HFF-Myc (cell line): ENCODE results near the gene ITPKC.

ENCODE experiments used
- DNase-seq: peaks from one replicate; pipeline ENCODE4 v3.0.0-alpha.2; 2011; ENCODE audit warnings: low read depth; ENCODE audit errors: extremely low read depth
- H3K4me3 ChIP-seq: replicated peaks from 2 replicates; pipeline ENCODE4 v1.5.1; 2011; ENCODE audit warnings: low read depth, mild to moderate bottlenecking, control low read depth, low read length
- TF ChIP-seq, protein P1 (sequence below): IDR thresholded peaks from 2 replicates; pipeline ENCODE4 v1.5.1; 2012; ENCODE audit warnings: mild to moderate bottlenecking, low read depth, low read length, control low read depth; ENCODE audit errors: missing control alignments

ITPKC gene

DNA sequence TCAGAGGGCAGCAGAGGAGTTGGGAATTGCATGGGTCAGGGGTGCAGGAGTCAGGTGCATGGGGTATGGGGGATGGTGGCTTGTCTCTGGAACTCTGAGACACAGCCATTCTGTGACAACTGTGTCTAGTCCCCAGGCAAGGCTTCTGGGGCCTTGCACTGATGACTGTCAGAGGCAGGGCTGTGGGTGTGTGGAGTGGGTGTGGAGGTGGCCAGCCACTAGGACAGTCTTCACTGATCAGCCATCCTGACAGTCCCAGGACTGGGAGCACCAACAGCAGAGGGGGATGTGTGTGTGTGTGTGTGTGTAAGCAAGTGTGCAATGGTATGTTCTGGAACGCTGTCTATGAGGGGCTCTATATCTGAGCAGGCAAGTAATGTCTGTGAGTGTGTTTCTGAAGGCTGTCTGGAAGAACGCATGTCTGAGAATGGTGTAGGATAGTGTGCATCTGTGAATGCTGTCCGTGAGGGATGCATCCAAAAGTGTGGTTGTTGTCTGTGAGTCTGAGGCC is 31.8 kb upstream of the ITPKC start:
- TF ChIP-seq, protein P1, sequence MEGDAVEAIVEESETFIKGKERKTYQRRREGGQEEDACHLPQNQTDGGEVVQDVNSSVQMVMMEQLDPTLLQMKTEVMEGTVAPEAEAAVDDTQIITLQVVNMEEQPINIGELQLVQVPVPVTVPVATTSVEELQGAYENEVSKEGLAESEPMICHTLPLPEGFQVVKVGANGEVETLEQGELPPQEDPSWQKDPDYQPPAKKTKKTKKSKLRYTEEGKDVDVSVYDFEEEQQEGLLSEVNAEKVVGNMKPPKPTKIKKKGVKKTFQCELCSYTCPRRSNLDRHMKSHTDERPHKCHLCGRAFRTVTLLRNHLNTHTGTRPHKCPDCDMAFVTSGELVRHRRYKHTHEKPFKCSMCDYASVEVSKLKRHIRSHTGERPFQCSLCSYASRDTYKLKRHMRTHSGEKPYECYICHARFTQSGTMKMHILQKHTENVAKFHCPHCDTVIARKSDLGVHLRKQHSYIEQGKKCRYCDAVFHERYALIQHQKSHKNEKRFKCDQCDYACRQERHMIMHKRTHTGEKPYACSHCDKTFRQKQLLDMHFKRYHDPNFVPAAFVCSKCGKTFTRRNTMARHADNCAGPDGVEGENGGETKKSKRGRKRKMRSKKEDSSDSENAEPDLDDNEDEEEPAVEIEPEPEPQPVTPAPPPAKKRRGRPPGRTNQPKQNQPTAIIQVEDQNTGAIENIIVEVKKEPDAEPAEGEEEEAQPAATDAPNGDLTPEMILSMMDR = no peak
- no peak for DNase-seq
- H3K4me3 ChIP-seq = no peak overlapping the region

GRCh38 chr19:40685563-40685962 is 31.3 kb upstream of the ITPKC start:
- no peak overlapping the region for H3K4me3 ChIP-seq
- TF ChIP-seq, protein P1 = no peak
- DNase-seq = no peak

DNA sequence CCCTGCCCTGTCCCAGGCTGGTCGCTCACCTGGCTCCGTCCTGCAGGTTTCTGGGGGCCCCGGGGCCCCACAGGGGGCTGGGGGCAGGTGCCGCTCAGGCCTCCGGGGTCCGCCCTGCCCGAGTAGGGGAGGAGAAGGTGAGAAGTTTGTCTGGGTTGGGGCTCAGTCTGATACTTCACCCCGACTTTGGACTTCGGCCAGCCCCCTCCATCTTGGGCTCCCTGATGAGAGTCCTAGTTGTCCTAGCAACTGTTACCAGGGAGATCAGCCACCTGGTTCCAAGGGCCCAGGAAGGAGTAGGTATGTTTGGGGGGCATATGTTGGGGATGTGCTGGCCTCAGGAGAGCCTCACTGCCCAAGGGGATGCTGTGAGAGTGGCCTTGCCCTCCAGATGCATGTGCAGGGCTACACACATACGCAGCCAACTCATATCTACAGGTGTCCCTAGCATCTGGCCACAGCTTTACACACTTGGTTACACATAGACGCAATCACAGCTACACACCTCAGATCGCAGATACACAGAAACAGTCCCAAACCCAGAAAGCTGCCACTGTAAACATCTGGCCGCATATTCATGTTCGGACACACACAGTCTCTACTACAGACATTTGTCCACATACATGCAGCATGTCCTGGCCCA is 29.9 kb upstream of the ITPKC start:
- TF ChIP-seq, protein P1 = no peak
- DNase-seq = no peak
- no peak overlapping the region for H3K4me3 ChIP-seq

- TF ChIP-seq, protein P1 = no peak
- H3K4me3 ChIP-seq = peak overlapping the region; percentile 60
- DNase-seq = peak; percentile 53
Observed at GRCh38 chr19:40687525-40688016, 29.3 kb upstream of the ITPKC start.

DNA sequence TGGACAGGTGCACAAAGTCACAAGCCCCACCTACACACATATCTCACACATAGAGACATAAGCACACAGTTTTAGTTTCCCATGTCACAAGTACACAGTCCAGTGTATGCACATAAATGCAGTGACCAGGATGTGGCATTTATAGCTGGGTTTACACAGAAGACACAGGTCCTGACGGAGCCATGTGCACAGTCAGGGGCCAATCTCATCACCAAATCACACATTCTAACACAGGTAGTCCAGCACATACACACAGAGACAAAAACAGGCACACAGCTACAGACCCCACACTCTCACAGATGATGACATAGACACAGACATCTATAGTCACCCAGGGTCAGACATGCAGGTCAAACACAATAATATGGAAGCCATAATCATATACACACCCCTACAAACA is 28.6 kb upstream of the ITPKC start:
- DNase-seq = no peak
- peak overlapping the region; percentile 60 for H3K4me3 ChIP-seq
- TF ChIP-seq, protein P1 = no peak

DNA sequence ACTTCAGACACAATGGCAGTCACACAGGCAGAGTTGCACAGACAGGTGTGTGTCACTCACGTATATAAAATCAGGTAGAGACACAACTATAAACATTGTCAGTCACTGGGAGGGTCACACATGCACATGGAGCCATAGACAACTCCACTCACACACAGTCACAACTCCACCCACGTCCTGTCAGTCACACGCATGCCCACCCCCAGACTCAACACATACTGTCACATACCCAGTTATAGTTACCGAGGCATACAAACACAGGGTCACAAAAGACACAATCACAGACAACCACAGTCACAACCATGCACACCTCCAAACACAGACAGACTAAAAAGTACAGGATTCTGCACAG is 27.9 kb upstream of the ITPKC start:
- peak overlapping the region; percentile 60 for H3K4me3 ChIP-seq
- TF ChIP-seq, protein P1 = no peak
- no peak for DNase-seq

- TF ChIP-seq, protein P1 = no peak
- peak overlapping the region; percentile 60 for H3K4me3 ChIP-seq
- no peak for DNase-seq
Observed at GRCh38 chr19:40689339-40690049, 27.4 kb upstream of the ITPKC start.
